ENCODE results near the gene THPO. TPM values are rescaled to one million over a fixed set of nuclear protein-coding genes. Genes with fewer than 3 reads are reported as not detected.
"Not testable (repeated sequence)": the region's sequence is repeated elsewhere in the genome, so short reads cannot be mapped to it uniquely, and the experiment has no call there.

The THPO gene
- total RNA-seq, 4 donors from 2014 or later, result 0.36 to 1.3 (median 0.37) TPM; not detected in 1

DNA sequence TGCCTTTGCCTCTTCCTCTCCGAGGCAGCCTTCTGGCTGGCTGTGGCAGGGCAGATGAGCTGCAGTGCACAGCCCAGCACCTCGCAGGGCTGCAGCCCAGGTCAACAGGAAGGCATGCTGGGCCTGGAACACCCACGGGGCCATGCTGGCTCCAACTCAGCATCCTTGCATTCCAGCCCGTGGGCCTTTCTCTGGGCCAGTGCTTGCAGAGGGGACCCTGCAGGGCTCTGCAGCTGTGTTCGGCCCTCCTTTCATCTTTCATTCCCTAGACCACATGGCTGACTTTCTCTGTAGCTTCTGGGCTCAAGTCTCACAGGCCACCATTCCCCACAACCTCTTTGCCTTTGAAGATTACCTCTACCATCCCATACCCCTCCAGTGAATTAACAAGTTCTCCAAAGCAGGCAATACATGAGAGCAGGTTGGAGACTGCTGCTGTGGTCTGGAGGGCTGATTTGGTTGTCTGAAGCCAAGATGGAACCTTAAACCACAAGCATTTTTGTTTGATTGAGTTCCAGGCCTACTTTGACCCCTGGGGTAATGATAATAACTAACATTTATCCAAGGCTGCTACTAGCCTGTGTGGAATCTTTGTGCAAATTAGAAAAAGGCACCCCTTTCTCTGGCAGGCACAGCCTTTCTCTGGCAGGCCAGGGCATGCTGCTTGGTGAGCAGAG is 34.7 kb downstream of the THPO start:
- H3K4me3 ChIP-seq (ENCODE audit: low read depth, poor library complexity, severe bottlenecking), result no peak overlapping the region
- 67 to 79% methylated on average over 4 to 5 of the region's 5 CpGs for WGBS, 2 donors
- intact Hi-C loops (cut with DNase I; ENCODE audit: low total_unique reads), result no loop called here
- no peak for DNase-seq (ENCODE audit: low spot score in 2 of 2)
- TF ChIP-seq, protein P1, sequence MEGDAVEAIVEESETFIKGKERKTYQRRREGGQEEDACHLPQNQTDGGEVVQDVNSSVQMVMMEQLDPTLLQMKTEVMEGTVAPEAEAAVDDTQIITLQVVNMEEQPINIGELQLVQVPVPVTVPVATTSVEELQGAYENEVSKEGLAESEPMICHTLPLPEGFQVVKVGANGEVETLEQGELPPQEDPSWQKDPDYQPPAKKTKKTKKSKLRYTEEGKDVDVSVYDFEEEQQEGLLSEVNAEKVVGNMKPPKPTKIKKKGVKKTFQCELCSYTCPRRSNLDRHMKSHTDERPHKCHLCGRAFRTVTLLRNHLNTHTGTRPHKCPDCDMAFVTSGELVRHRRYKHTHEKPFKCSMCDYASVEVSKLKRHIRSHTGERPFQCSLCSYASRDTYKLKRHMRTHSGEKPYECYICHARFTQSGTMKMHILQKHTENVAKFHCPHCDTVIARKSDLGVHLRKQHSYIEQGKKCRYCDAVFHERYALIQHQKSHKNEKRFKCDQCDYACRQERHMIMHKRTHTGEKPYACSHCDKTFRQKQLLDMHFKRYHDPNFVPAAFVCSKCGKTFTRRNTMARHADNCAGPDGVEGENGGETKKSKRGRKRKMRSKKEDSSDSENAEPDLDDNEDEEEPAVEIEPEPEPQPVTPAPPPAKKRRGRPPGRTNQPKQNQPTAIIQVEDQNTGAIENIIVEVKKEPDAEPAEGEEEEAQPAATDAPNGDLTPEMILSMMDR (IDR thresholded peaks at IDR 0.05), result no peak
- TF ChIP-seq POLR2A (IDR thresholded peaks at IDR 0.05), result no peak

DNA sequence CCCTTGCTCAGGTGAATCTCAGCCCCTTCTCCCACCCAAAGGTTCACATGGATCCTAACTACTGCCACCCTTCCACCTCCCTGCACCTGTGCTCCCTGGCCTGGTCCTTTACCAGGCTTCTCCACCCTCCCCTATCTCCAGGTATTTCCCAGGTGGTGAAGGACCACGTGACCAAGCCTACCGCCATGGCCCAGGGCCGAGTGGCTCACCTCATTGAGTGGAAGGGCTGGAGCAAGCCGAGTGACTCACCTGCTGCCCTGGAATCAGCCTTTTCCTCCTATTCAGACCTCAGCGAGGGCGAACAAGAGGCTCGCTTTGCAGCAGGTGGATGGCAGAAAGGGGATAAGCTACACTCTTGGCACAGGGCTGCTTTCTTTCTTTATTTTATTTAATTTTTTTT is 36.1 kb downstream of the THPO start:
- WGBS, 2 donors, result 55 to 56% methylated on average over 7 of the region's 7 CpGs
- peak in 1 of 2 donors; percentile 83 for DNase-seq (ENCODE audit: low spot score in 2 of 2)
- TF ChIP-seq, protein P1 (IDR thresholded peaks at IDR 0.05), result no peak
- TF ChIP-seq POLR2A (IDR thresholded peaks at IDR 0.05), result no peak
- intact Hi-C loops (cut with DNase I; ENCODE audit: low total_unique reads), result no loop called here
- H3K4me3 ChIP-seq (ENCODE audit: low read depth, poor library complexity, severe bottlenecking), result no peak overlapping the region

DNA sequence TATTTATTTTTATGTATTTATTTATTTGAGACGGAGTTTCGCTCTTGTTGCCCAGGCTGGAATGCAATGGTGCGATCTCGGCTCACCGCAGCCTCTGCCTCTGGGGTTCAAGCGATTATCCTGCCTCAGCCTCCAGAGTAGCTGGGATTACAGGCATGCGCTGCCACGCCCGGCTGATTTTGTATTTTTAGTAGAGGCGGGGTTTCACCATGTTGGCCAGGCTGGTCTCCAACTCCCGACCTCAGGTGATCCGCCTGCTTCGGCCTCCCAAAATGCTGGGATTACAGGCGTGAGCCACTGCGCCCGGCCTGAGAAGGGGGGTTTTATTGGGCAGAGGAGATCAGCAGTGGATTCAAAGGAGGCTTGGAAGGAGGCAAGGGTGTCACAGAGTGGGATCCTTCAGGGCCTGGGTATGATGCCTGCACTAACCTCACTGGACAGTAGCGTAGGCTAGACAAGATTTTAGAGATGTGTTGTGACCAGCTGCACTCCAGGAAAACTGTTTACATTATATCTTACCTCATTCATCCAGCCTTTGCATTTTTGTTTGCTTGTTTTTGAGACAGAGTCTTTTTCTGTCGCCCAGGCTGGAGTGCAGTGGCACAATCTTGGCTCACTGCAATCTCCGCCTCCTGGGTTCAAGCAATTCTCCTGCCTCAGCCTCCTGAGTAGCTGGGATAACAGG is 38.4 kb downstream of the THPO start:
- intact Hi-C loops (cut with DNase I; ENCODE audit: low total_unique reads); DNase-seq (ENCODE audit: low spot score in 2 of 2); H3K4me3 ChIP-seq (ENCODE audit: low read depth, poor library complexity, severe bottlenecking): not testable (repeated sequence)
- 64 to 67% methylated on average over 19 of the region's 19 CpGs for WGBS, 2 donors

DNA sequence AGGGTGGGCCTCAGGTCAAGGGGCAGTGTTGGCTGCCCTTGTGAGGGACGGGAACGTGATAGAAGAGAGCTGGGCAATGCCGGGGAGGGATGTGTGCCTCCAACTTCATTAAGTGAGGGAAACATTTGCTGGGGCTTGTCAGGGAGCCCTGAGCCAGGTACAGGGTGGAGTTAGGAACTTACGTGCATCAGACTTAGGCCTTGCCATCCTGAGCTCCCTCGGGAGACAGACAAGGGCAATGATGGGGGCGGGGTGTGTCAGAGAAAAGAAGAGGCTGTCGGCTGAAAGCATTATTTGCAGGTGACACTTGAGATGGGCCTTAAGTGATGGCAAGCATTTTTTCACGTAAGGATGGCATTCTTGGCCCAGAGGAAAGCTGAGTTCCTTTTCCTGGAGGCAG is 39.0 kb downstream of the THPO start:
- 44 to 52% methylated on average over 8 of the region's 8 CpGs for WGBS, 2 donors
- no peak overlapping the region for H3K4me3 ChIP-seq (ENCODE audit: low read depth, poor library complexity, severe bottlenecking)
- no peak for TF ChIP-seq POLR2A (IDR thresholded peaks at IDR 0.05)
- TF ChIP-seq, protein P1 (IDR thresholded peaks at IDR 0.05), result no peak
- intact Hi-C loops (cut with DNase I; ENCODE audit: low total_unique reads), result no loop called here
- DNase-seq (ENCODE audit: low spot score in 2 of 2), result peak in 1 of 2 donors; percentile 54

DNA sequence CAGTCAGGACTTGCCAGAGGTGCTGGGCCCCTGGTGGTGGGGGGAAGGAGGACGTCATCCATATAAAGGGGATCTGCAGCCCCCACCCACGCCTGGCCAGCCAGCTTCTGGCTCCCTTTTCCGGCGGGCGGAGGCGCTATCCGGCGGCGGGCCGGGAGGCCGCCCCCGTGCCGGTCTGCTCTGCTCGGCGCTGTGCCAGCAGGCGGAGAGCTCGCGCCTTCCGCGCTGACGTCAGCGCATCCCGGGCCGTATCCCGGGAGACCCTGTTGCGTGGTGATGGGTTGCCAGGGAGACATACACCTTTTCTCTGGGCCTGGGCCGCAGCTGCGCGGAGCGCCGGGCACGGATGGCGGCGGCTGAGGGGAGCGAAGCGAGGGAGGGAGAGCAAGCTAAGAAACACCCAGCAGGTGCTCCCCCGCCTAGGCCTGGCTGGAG is 39.5 kb downstream of the THPO start:
- WGBS, 2 donors, result 17 to 22% methylated on average over 18 to 32 of the region's 37 CpGs
- TF ChIP-seq POLR2A (IDR thresholded peaks at IDR 0.05), result no peak
- TF ChIP-seq, protein P1 (IDR thresholded peaks at IDR 0.05), result no peak
- DNase-seq (ENCODE audit: low spot score in 2 of 2), result peak in 1 of 2 donors; percentile 92
- no peak overlapping the region for H3K4me3 ChIP-seq (ENCODE audit: low read depth, poor library complexity, severe bottlenecking)
- intact Hi-C loops (cut with DNase I; ENCODE audit: low total_unique reads), result no loop called here

DNA sequence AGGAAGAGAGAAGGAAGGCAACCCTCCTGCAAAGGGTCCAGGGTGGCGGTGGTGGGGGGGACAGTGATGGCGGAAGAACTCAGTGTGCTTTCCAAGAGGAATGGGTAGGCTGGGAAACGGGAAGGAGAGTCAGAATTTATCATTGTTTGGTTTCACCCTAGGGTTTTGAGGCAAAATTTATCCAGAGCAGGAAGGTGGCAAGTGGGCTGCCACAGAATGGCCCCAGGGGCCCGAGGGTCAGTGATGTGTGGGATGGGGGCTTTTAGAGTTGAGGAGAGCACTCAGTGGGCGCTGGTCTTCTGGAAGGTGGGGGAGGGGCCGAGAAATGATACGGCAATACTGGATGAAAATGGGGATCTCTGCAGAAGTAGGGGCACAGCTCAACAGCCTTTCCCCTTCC is 40.0 kb downstream of the THPO start:
- 58 to 62% methylated on average over 7 of the region's 7 CpGs for WGBS, 2 donors
- TF ChIP-seq POLR2A (IDR thresholded peaks at IDR 0.05), result no peak
- TF ChIP-seq, protein P1 (IDR thresholded peaks at IDR 0.05), result no peak
- H3K4me3 ChIP-seq (ENCODE audit: low read depth, poor library complexity, severe bottlenecking), result no peak overlapping the region
- no peak for DNase-seq (ENCODE audit: low spot score in 2 of 2)
- intact Hi-C loops (cut with DNase I; ENCODE audit: low total_unique reads), result no loop called here

Measured in lower leg skin (tissue), 4 donors.